Ishikawa (cell line): ENCODE data around the gene CDH23.

Source experiments
- CEBPB ChIP-seq: IDR thresholded peaks from 2 replicates; pipeline ENCODE4 v1.6.1; 2012
- CREB1 ChIP-seq: IDR thresholded peaks from 2 replicates; pipeline ENCODE4 v1.6.1; 2012; ENCODE audit warnings: low read depth
- EGR1 ChIP-seq: IDR thresholded peaks from 2 replicates; pipeline ENCODE4 v1.6.1; 2012
- EP300 ChIP-seq: IDR thresholded peaks from 2 replicates; pipeline ENCODE4 v1.6.1; 2012; ENCODE audit warnings: borderline replicate concordance
- RAD21 ChIP-seq: IDR thresholded peaks from 2 replicates; pipeline ENCODE4 v1.6.1; 2012; ENCODE audit warnings: low read depth
- TAF1 ChIP-seq: IDR thresholded peaks from 2 replicates; pipeline ENCODE4 v1.6.1; 2012; ENCODE audit warnings: low read depth, mild to moderate bottlenecking
- TCF12 ChIP-seq: IDR thresholded peaks from 2 replicates; pipeline ENCODE4 v1.6.1; 2012; ENCODE audit warnings: low read depth
- TEAD4 ChIP-seq: IDR thresholded peaks from 2 replicates; pipeline ENCODE4 v1.6.1; 2012
- YY1 ChIP-seq: IDR thresholded peaks from 2 replicates; pipeline ENCODE4 v1.6.1; 2012; ENCODE audit warnings: low read depth
- ZBTB7A ChIP-seq: IDR thresholded peaks from 2 replicates; pipeline ENCODE4 v1.6.1; 2012; ENCODE audit warnings: low read depth
- TF ChIP-seq, protein P1 (sequence below): IDR thresholded peaks from 2 replicates; pipeline ENCODE4 v1.6.1; 2012; ENCODE audit warnings: low read depth, mild to moderate bottlenecking
- TF ChIP-seq, protein P2 (sequence below): IDR thresholded peaks from 2 replicates; pipeline ENCODE4 v1.6.1; 2012
- TF ChIP-seq, protein P3 (sequence below): IDR thresholded peaks from 2 replicates; pipeline ENCODE4 v1.6.1; 2012

DNA sequence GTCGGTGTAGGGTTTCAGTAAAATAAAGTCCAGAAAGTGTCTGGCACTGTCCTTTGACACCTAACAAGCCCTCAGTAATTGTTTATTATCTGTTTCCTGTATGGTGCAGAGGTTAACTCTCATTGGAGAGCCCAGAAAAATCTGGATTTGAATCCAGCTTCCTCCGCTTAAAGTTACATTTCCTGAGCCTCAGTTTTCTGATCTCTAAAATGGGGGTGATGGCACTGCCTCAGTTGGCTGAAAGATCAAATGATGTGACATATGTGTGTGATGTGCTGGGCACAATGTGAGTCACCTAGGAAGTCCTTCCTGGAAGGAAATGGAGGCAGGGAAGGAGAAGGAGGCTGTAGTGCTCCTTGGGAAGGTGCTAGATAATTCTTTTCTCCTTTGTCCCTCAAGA lies 14.7 kb upstream of the CDH23 start:
- TF ChIP-seq, protein P1, sequence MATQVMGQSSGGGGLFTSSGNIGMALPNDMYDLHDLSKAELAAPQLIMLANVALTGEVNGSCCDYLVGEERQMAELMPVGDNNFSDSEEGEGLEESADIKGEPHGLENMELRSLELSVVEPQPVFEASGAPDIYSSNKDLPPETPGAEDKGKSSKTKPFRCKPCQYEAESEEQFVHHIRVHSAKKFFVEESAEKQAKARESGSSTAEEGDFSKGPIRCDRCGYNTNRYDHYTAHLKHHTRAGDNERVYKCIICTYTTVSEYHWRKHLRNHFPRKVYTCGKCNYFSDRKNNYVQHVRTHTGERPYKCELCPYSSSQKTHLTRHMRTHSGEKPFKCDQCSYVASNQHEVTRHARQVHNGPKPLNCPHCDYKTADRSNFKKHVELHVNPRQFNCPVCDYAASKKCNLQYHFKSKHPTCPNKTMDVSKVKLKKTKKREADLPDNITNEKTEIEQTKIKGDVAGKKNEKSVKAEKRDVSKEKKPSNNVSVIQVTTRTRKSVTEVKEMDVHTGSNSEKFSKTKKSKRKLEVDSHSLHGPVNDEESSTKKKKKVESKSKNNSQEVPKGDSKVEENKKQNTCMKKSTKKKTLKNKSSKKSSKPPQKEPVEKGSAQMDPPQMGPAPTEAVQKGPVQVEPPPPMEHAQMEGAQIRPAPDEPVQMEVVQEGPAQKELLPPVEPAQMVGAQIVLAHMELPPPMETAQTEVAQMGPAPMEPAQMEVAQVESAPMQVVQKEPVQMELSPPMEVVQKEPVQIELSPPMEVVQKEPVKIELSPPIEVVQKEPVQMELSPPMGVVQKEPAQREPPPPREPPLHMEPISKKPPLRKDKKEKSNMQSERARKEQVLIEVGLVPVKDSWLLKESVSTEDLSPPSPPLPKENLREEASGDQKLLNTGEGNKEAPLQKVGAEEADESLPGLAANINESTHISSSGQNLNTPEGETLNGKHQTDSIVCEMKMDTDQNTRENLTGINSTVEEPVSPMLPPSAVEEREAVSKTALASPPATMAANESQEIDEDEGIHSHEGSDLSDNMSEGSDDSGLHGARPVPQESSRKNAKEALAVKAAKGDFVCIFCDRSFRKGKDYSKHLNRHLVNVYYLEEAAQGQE: no peak
- TF ChIP-seq TEAD4 (no peak), TAF1 (no peak), YY1 (no peak), TCF12 (no peak), RAD21 (no peak), EGR1 (no peak), CEBPB (no peak), EP300 (no peak), CREB1 (no peak), ZBTB7A (no peak)
- TF ChIP-seq, protein P2, sequence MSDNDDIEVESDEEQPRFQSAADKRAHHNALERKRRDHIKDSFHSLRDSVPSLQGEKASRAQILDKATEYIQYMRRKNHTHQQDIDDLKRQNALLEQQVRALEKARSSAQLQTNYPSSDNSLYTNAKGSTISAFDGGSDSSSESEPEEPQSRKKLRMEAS: no peak
- TF ChIP-seq, protein P3, sequence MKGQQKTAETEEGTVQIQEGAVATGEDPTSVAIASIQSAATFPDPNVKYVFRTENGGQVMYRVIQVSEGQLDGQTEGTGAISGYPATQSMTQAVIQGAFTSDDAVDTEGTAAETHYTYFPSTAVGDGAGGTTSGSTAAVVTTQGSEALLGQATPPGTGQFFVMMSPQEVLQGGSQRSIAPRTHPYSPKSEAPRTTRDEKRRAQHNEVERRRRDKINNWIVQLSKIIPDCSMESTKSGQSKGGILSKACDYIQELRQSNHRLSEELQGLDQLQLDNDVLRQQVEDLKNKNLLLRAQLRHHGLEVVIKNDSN: no peak
